GM18505 (cell line): ENCODE data around the gene AGAP3.

Source experiments
- ATAC-seq: cut with Tn5 transposase; IDR thresholded peaks from one replicate; pipeline ENCODE4 v1.9.1; 2021; ENCODE audit not compliant: unreplicated experiment
- POLR2A ChIP-seq: IDR thresholded peaks from 4 replicates; pipeline ENCODE4 v1.6.1; 2011; ENCODE audit warnings: borderline replicate concordance; ENCODE audit not compliant: insufficient read depth, insufficient read length; ENCODE audit errors: extremely low read depth

AGAP3 gene

DNA sequence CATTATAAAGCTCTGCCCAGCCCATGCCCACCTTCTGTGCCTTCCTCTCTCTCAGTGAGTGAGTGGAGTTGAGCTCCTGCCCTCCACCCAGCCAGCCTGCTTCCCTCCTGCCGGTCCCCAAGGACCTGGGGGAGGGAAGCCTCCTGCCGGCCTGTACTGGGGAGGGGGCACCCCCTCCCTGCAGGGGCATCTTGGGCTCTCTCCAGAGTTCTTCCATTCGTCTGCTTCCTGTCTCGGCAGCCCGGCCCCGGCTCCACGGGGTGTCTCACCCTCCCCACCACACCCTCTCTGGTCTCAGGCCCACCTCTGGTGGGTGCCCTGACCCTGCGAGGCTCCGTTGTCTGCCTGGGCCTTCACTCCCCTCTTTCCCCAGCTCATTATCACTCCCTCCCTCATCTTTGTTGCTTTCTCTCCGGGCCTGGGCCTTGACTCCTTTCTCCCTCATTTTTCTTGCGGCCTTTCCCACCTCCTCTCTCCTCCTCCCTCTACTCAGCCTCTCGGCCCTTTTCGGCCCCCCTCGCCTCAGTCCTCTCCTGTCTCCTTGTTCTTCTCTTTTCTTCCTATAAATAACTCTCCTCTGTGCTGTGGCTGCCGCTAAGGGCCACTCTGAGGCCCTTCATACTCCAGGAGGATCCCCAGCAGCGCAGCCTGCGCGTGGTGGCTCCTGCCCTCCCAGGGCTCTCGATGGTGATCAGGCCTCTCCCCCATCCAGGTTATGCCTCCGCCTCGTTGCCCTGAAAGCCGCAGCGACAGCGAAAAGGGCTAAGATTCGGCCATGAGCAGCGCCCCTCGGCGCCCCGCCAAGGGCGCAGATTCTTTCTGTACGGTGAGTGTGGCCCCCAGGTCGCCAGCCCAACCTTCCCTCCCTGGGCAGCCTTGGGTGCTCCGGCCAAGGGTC lies 24.8 kb upstream of the AGAP3 start:
- no peak for ATAC-seq
- no peak for TF ChIP-seq POLR2A

DNA sequence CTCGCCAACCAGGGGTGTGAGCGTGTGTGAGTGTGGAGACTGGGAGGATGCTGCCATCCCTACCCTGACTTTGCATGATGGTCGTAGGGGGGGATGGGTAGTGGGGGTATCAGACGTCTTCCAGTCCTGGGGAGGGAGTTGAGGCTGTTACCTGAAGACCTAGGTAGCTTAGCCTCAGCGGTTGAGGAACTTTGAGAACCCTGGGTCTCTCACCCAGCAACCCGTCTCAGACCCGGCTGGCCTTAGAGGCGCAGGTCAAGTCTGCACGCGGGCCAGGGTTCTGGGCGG lies 24.2 kb upstream of the AGAP3 start:
- ATAC-seq: no peak
- no peak for TF ChIP-seq POLR2A

DNA sequence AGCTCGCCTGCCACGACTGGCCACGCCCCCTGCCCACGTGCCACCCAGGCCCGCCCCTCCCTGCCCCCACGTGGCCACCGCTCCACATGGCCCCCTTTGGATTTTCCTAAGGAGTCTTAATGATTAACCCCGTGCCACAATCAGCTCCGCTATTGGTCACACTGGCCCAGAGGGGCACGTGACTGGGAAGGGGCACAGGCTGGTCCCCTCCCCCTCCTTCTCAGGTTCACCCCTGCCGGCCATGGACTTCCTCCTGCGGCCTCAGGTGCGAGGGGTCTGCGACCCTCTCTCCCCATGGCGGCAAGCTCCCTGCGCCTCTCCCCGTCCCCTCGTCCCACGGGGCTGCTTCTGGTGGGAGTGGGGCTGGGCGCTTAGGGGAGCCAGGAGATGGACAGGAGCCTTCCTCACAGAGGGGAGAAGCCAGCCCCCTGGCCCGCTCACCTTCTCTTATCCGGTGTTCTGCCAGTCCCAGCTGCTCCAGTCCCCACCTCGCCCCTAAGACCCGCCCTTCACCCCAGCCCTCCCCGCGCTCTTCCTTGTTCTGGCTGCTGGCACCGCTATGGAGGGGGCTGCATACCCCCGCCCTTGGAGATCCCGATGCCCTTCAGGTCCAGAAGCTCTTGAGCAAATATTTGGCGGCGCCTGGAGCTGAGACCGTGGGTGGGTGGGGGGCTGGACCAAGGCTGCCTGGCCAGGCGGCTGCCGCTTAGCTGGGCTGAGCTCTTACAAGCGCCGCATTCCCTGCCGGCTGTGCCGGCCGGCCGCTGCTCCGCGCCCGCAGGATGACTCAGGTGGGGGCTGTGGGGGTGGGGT lies 23.7 kb upstream of the AGAP3 start:
- no peak for ATAC-seq
- no peak for TF ChIP-seq POLR2A

DNA sequence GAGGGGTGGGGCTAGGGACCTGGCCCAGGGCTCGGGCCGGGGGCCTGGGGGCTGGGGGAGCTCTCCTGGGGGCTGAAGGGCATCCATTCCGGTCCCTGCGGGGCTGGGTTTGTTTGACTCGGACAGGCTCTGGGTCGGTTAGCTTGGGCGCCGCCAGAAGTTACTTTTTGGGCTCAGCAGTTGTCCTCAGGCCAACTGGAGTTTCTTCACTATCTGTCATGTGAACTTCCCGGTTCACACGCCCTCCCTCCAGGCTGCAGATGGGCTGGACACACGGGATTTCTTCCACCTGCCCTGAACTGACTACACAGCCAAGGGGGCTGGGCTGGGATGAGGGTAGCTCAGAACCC lies 23.1 kb upstream of the AGAP3 start:
- no peak for ATAC-seq
- no peak for TF ChIP-seq POLR2A

DNA sequence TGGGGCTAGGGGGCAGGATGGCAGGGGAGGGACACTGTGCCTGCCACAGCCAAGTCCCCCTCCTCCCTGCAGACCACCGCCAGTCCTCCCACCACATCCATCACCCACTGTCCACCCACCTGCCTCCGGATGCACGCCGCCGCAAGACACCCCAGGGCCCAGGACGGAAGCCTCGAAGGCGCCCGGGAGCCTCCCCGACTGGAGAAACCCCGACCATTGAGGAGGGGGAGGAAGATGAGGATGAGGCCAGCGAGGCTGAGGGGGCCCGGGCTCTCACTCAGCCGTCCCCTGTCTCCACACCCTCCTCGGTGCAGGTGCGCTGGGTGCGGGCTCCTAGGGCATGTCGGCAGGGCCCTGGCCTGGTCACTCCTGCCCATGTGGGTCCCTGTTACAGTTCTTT lies 21.8 kb upstream of the AGAP3 start:
- no peak for TF ChIP-seq POLR2A
- no peak for ATAC-seq

DNA sequence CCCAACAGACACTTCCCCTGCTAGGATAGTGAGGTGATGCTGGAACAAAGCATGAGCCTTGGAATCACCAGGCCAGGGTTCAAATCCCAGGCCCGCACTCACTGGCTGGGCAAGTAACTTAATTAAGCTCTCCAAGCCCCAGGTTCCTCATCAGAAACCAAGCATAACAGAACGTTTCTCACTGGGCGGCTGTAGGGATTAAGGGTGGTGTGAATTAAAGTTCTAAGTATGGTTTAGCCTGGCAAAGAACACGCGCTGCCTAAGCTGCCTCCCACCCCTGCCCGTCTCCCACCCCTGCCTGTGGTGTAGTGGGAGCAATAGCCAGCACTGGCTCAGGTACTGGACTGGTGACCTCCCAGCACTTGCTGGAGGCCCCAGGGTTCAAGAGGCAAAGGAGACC lies 21.3 kb upstream of the AGAP3 start:
- no peak for TF ChIP-seq POLR2A

DNA sequence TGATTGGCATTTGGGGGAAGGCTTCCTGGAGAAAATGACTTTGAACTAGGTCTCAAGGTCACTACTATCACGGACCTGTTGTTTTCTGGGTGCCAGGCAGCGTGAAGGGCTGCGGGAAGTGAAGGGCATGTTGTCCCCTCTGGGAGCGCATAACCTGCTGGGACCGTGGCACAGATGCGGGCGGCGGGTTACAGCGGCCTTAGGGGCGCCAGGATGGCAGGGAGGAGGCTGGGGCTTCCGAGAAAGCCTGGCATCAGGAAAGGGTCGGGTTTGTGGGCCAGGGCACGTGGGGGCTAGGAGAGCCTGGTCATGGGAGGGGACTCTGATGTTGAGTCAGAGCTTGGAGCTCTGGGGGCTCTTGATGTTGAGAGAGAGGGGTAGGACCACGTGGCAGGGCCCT lies 20.8 kb upstream of the AGAP3 start:
- no peak for TF ChIP-seq POLR2A
- ATAC-seq: no peak

More for the DNA sequence above, 21.3 kb upstream of the AGAP3 start:
- ATAC-seq: no peak

DNA sequence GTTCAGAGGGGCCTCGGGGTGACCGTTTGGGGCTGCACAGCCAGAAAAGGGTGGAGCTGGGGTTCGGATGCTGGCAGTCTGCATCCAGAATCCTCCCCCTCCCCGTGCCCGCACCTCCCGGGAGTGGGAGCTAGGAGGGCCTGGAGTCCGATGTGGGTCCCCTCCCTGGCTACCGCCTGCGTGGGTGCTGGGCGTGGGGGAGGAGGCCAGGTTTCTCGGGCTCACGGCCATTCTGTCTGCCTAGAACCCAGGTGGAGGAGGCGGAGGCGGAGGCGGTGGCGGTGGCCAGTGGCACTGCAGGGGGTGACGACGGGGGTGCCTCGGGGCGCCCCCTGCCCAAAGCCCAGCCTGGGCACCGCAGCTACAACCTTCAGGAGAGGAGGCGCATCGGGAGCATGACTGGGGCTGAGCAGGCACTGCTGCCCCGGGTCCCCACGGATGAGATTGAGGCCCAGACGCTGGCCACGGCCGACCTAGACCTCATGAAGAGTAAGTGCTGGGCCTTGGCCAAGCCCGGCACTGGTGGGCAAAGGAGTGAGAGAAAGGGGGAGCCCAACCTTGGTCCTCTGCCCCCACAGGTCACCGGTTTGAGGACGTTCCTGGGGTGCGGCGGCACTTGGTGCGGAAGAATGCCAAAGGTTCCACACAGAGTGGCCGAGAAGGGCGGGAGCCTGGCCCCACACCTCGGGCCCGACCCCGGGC lies 19.9 kb upstream of the AGAP3 start:
- ATAC-seq: no peak

DNA sequence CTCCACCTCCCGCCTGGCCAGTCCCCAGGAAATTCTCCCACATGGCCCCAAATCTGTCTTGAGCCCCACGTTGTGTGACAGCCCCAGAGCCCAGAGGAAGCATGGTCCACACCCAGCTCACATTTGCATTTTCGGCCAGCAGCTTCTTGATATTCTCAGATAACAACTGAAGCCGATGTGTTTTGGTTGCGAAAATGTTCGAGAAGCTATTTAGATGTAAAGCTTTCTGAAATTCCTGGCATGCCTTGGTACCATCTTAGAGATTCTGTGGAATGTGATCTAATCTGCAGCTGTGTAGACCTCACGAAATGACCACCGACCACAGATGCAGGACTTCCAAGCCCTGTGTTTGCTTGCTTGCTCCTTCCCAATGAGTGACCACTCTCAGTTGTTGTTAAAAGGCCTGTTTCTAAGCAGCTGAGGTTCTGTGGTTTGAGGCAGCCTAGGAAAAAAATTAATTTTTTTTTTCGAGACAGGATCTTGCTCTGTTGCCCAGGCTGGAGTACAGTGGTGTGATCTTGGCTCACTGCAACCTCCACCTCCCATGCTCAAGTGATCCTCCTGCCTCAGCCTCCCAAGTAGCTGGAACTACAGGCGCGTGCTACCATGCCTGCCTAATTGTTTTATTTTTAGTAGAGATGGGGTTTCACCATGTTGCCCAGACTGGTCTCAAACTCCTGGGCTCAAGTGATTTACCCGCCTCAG lies 18.1 kb upstream of the AGAP3 start:
- no peak for ATAC-seq
- no peak for TF ChIP-seq POLR2A

More for the DNA sequence above, 19.9 kb upstream of the AGAP3 start:
- TF ChIP-seq POLR2A: no peak

DNA sequence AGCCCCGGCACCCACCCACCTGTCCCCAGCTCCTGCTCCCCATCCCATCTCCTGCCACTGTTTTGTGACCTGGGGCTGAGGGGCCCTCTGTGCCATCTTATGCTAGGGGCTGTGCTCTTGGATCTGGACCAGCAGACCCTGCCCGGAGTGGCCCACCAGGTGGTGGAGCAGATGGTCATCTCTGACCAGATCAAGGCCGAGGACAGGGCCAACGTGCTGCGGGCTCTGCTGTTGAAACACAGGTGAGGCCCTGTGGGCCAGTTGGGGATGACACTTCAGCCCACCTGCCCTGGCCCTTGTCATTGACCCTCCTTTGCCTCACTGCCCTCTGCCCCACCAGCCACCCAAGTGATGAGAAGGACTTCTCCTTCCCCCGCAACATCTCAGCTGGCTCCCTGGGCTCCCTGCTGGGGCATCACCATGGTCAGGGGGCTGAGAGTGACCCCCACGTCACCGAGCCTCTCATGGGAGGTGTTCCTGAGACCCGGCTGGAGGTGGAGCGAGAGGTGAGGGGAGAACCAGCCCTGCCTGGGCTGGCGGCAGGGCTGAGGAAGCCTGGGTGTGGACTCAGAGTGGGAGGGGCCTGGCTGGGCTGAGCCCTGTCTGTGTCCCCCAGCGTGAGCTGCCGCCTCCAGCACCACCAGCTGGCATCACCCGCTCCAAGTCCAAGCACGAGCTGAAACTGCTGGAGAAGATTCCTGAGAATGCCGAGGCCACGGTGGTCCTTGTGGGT lies 16.3 kb upstream of the AGAP3 start:
- TF ChIP-seq POLR2A: no peak
- ATAC-seq: no peak

DNA sequence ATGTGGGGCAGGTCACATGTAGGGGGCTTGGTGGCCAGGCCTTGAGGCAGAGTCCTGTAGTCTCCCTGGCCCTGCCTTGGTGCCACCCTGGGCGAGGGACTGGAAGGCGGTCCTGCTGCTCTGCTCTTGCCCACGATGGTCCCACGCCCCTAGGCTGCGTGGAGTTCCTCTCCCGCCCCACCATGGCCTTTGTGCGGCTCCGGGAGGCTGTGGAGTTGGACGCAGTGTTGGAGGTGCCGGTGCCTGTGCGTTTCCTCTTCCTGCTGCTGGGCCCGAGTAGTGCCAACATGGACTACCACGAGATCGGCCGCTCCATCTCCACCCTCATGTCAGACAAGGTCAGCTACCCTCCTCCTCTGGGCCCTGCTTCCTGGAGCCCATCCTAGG lies 15.7 kb upstream of the AGAP3 start:
- TF ChIP-seq POLR2A: no peak
- ATAC-seq: no peak

DNA sequence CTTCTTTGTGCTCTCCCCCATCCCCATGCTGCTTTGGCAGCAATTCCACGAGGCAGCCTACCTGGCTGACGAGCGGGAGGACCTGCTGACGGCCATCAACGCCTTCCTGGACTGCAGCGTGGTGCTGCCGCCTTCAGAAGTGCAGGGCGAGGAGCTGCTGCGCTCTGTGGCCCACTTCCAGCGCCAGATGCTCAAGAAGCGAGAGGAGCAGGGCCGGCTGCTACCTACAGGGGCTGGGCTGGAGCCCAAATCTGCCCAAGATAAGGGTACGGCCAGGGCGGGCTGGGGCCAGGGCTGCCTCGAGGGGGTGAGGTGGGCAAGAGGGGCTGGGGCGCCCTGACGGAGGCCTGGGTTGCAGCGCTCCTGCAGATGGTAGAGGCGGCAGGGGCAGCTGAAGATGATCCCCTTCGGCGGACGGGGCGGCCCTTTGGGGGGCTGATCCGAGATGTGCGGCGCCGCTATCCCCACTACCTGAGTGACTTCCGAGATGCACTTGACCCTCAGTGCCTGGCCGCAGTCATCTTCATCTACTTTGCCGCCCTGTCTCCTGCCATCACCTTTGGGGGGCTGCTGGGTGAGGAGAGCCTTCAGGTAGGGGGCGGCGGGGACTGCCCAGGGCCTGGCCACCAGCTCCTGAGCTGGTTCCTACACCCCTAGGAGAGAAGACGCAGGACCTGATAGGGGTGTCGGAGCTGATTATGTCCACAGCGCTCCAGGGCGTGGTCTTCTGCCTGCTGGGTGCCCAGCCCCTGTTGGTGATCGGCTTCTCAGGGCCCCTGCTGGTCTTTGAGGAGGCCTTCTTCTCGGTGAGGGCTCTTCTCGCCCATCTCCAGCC lies 15.0 kb upstream of the AGAP3 start:
- TF ChIP-seq POLR2A: no peak
- no peak for ATAC-seq
